Measurements from ENCODE around the gene FARP1.

DNA sequence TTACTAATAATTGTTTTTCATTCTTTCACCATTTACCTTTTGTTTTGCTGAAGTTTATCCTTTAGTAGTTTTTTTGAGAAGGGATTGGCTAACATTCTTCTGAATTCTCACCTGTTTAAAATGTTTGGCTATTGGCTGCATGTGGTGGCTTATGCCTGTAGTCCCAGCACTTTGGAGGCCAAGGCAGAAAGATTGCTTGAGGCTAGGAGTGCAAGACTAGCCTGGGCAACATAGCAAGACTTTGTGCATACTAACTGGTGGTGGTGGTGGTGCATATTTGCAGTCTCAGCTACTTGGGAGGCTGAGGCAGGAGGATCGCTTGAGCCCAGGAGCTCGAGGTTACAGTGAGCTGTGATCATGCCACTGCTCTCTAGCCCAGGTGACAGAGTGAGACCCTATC is 61.7 kb downstream of the FARP1 start:
- TF ChIP-seq PHF8 (IDR thresholded peaks at IDR 0.05; ENCODE audit: borderline replicate concordance, low read depth) (no peak), MYC (IDR thresholded peaks at IDR 0.05; ENCODE audit: borderline replicate concordance, low read length) (no peak), EP300 (IDR thresholded peaks at IDR 0.05) (no peak), HOXA7 (CRISPR knock-in tag; IDR thresholded peaks at IDR 0.05) (no peak), ESRRA (IDR thresholded peaks at IDR 0.05; ENCODE audit: borderline replicate concordance, low read length) (no peak)
- TF ChIP-seq, protein P1, sequence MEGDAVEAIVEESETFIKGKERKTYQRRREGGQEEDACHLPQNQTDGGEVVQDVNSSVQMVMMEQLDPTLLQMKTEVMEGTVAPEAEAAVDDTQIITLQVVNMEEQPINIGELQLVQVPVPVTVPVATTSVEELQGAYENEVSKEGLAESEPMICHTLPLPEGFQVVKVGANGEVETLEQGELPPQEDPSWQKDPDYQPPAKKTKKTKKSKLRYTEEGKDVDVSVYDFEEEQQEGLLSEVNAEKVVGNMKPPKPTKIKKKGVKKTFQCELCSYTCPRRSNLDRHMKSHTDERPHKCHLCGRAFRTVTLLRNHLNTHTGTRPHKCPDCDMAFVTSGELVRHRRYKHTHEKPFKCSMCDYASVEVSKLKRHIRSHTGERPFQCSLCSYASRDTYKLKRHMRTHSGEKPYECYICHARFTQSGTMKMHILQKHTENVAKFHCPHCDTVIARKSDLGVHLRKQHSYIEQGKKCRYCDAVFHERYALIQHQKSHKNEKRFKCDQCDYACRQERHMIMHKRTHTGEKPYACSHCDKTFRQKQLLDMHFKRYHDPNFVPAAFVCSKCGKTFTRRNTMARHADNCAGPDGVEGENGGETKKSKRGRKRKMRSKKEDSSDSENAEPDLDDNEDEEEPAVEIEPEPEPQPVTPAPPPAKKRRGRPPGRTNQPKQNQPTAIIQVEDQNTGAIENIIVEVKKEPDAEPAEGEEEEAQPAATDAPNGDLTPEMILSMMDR (IDR thresholded peaks at IDR 0.05), result no peak
- TF ChIP-seq, protein P2, sequence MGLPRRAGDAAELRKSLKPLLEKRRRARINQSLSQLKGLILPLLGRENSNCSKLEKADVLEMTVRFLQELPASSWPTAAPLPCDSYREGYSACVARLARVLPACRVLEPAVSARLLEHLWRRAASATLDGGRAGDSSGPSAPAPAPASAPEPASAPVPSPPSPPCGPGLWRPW (IDR thresholded peaks at IDR 0.05), result no peak

All from A549 (cell line).